ENCODE data around the gene PDPR. TPM values are rescaled to one million over a fixed set of nuclear protein-coding genes. Genes with fewer than 3 reads are reported as not detected.

PDPR gene
- 13.7 to 17.4 TPM (median 15.6 TPM) in 5 replicates for total RNA-seq (2022; extraction: Qiagen RNA extraction)

GRCh38 chr16:70113982-70114826, at the start of gene PDPR:
Gene PDPR (plus strand): TSS chr16:70114332. CDS start chr16:70120493, 6,161 bp downstream.

GRCh38 chr16:70173212-70173837, 59.2 kb downstream of the PDPR start, which contains the start of gene CLEC18C:
Gene CLEC18C (plus strand): TSS chr16:70173787. CDS start chr16:70174279, 492 bp downstream.

Other genes with a start within 250 kb of the PDPR start
- gene CLEC18A, start 163.0 kb upstream of the PDPR start, total RNA-seq (2022; extraction: Qiagen RNA extraction) = 0.05 to 0.13 TPM (median 0.10 TPM) in 4 of 5 replicates, not detected in the other
- 0.06 to 0.12 TPM (median 0.07 TPM) in 4 of 5 replicates, not detected in the other for gene CLEC18C, start 59.5 kb downstream of the PDPR start, total RNA-seq (2022; extraction: Qiagen RNA extraction)
- 12.9 to 16.4 TPM (median 15.6 TPM) in 5 replicates for gene EXOSC6, start 137.6 kb downstream of the PDPR start, total RNA-seq (2022; extraction: Qiagen RNA extraction)
- gene AARS1, start 175.2 kb downstream of the PDPR start, total RNA-seq (2022; extraction: Qiagen RNA extraction) = 87.4 to 105 TPM (median 88.2 TPM) in 5 replicates
- 29.2 to 35.0 TPM (median 30.8 TPM) in 5 replicates for gene DDX19B, start 184.9 kb downstream of the PDPR start, total RNA-seq (2022; extraction: Qiagen RNA extraction)
- gene DDX19A, start 232.6 kb downstream of the PDPR start, total RNA-seq (2022; extraction: Qiagen RNA extraction) = 37.2 to 46.3 TPM (median 39.1 TPM) in 5 replicates